Epithelial cell of prostate (primary cell): ENCODE results near the gene CST7.
"Not testable (repeated sequence)": the region's sequence is repeated elsewhere in the genome, so short reads cannot be mapped to it uniquely, and the experiment has no call there.

ENCODE experiments used
- DNase-seq: peaks from one replicate; pipeline ENCODE4 v3.0.0-alpha.2; 2011; ENCODE audit warnings: low read depth, low spot score
- H3K27ac ChIP-seq: fragments of 450-650 bp; 2 replicates; pipeline ENCODE4 v1.5.1; 2017; ENCODE audit warnings: mild to moderate bottlenecking

The CST7 gene

DNA sequence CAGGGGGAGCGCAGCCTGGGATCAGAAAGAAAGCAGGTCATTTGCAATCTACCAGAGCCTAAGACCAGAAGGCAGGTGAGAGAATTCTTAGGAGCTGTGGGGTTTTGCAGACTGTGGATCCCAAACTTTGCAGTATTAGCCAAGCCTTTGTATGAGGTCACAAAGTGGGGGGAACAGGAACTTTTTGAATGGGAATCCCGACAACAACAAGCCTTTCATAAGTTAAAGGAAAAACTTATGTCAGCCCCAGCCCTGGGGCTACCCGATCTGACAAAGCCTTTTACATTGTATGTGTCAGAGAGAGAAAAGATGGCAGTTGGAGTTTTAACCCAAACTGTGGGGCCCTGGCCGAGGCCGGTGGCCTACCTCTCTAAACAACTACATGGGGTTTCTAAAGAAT, 19.8 kb upstream of the CST7 start:
- not testable (repeated sequence) for H3K27ac ChIP-seq, DNase-seq

DNA sequence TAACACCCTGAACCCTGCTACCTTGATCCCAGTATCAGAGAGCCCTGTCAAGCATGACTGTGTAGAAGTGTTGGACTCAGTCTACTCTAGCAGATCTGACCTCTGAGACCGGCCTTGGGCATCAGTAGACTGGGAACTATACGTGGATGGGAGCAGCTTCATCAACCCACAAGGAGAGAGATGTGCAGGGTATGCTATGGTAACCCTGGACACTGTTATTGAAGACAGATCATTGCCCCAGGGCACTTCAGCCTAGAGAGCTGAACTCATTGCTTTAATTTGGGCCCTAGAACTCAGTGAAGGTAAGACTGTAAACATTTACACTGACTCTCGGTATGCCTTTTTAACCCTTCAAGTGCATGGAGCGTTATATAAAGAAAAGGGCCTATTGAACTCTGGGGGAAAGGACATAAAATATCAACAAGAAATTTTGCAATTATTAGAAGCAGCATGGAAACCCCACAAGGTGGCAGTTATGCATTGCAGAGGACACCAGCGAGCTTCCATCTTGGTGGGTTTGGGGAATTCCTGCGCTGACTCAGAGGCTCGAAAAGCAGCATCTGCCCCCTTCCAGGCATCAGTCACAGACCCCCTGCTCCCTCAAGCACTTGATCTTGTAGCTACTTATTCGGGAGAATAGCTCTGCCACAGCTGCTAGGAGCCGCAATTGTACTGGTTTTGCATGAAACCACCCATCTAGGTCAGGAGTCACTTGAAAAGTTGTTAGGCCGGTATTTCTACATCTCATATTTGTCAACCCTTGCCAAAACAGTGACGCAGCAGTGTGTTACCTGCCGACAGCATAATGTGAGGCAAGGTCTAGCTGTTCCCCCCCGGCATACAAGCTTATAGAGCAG, 19.0 kb upstream of the CST7 start:
- H3K27ac ChIP-seq: peak overlapping the region; percentile 94
- peak; percentile 87 for DNase-seq

DNA sequence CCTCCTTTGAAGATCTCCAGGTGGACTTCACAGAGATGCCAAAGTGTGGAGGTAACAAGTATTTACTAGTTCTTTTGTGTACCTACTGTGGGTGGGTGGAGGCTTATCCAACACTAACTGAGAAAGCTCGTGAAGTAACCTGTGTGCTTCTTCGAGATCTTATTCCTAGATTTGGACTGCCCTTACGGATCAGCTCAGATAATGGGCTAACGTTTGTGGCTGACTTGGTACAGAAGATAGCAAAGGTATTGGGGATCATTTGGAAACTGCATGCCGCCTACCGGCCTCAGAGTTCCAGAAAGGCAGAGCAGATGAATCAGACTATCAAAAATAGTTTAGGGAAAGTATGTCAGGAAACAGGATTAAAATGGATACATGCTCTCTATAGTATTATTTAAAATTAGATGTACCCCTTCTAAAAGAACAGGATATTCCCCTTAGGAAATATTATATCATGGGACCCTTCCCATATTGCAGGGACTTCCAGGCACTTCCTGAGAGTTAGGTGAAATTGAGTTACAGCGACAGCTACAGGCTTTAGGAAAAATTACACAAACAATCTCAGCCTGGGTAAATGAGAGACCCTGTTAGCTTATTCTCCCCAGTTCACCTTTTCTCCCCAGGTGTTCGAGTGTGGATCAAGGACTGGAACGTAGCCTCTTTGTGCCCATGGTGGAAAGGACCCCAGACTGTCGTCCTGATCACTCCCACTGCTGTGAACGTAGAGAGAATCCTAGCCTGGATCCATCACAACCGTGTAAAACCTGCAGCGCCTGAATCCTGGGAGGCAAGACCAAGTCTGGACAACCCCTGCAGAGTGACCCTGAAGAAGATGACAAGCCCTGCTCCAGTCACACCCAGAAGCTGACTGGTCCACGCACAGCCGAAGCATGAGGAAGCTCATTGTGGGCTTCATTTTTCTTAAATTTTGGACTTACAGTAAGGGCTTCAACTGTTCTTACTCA, 18.1 kb upstream of the CST7 start:
- not testable (repeated sequence) for DNase-seq
- H3K27ac ChIP-seq: peak overlapping the region; percentile 94

DNA sequence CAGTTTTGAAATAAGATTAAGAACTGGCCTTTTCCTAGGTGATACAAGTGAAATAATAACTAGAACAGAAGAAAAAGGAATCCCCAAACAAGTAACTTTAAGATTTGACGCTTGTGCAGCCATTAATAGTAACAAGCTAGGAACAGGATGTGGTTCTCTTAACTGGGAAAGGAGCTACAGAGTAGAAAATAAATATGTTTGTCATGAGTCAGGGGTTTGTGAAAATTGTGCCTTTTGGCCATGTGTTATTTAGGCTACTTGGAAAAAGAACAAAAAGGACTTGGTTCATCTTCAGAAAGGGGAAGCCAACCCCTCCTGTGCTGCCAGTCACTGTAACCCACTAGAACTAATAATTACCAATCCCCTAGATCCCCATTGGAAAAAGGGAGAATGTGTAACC, 17.2 kb upstream of the CST7 start:
- not testable (repeated sequence) for DNase-seq
- peak overlapping the region; percentile 94 for H3K27ac ChIP-seq

DNA sequence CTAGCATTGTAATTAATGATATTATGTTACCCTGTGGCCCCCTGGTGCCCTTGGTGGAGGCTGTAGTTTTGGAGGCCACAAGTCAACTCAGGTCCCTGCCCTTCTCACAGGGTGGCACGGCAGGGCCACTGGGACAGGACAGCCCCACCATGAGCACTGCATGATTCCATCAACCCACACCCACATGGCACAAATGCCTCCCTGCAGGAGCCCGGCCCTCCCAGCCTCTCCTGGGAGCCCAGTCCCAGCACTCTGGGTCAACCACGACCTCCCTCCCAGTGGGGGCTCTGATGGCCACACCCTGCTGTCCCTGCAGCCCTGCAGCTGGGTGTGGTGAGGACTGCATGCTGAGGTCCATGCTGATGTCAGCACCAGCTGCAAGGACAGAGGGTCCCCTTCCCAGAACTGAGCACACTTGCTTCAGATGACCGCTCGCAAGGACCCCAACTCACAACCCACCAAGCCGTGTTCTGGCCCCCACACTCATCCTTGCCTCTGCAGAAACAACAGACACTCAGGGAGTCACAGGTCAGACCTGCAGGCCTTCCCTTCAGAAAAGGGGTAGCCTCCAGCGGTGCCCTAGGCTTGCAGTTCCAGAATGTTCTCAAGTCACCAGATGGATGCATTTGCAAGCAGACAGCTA, 15.7 kb upstream of the CST7 start:
- no peak overlapping the region for H3K27ac ChIP-seq

DNA sequence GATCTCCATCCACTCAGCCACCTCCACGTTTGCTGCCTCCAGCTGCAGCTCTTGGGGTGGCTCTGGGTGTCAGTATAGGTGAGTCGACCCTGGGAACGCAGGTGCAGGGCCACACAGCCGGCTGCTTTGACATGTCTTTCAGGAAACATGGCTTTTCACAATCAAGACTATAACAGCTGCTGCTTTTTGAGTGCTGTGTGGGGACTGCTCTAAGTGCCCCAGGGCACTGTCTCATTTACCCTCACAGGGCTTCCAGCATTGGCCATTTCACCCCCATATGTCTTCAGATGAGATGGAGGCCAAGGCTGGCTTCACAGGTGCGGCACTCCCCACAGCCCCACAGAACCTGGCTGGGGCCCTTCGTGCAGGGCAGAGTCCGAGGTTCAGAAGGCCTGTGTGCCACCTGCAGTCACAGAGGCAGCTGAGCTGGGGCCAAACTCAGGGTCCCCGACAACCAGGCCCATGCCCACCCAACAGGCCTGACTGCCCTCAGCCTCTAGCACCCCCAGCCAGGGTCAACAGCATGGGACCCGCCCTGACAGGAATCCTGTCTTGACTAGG, 14.9 kb upstream of the CST7 start:
- H3K27ac ChIP-seq: no peak overlapping the region
- DNase-seq: no peak

More for the DNA sequence above, 15.7 kb upstream of the CST7 start:
- no peak for DNase-seq

DNA sequence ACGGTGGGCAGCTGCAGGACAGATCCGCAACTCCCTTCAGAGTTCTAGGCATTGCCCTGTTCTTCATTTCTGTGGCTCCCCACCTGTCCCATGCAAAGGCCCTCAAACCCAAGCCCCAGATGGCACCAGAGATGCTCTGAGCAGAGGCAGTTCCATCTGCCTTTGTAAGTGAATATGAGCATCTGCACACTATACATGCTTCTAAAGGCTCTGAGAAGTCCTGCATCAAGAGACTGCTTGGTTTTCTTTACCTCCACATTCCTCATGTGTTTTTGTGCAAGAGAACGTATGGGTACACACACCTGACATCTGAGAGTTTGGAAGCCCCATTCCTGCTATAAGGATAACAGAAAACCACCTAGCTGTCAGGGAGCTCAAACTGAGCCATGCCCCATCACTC, 14.4 kb upstream of the CST7 start:
- no peak for DNase-seq
- no peak overlapping the region for H3K27ac ChIP-seq

DNA sequence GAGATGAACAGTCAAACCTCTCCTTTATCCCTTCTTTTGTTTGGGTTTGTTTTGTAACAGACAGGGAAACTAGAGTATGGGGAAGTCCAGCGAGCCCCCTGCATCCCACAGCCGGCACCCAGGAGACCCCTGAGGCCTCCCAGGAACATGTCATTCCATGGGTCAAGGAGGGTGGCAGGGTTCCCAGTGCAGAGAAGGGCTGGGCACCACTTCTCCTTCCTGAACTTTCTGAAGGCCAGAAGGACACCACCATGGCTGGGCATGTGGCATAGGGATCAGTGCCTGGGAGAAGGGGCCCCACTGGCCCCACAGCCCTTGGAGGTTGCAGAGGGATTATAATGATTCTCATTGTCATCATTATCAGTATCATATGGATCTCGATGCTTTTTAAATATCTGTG, 13.9 kb upstream of the CST7 start:
- DNase-seq: no peak
- no peak overlapping the region for H3K27ac ChIP-seq

DNA sequence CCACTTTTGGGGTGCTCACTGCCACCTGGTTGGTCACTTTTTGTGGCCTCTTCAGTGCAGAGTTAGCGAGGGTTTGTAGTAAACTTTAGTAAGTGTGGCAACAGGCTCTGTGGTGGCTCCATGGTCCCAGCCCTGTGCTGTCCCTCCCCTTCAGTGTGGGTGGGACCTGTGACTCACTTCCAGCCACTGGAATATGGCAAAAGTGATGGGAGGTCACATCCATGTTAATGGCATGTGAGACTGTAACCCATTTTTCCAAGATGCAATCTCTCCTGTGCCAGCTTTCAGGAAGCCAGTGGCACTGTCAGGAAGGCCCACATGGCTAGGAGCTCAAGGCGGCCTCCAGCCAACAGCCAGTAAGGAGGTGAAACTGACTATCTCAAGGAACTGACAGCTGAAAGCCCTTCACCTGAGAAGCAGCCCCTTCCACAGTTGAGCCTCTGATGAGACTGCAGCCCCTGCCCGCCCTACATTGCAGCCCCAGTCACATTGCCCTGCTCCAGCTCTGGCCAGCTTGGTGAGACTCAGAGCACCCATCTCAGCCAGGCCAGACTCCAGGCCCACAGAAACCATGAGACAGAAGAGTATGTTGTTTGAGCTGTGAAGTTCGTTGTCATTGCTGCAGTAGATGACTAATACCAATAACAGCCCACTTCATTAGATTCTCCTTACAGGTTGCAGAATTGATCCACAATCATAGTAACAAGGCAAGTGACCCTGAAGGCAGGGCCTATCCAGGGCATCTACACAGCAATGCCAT, 13.1 kb upstream of the CST7 start:
- no peak for DNase-seq
- H3K27ac ChIP-seq: no peak overlapping the region

DNA sequence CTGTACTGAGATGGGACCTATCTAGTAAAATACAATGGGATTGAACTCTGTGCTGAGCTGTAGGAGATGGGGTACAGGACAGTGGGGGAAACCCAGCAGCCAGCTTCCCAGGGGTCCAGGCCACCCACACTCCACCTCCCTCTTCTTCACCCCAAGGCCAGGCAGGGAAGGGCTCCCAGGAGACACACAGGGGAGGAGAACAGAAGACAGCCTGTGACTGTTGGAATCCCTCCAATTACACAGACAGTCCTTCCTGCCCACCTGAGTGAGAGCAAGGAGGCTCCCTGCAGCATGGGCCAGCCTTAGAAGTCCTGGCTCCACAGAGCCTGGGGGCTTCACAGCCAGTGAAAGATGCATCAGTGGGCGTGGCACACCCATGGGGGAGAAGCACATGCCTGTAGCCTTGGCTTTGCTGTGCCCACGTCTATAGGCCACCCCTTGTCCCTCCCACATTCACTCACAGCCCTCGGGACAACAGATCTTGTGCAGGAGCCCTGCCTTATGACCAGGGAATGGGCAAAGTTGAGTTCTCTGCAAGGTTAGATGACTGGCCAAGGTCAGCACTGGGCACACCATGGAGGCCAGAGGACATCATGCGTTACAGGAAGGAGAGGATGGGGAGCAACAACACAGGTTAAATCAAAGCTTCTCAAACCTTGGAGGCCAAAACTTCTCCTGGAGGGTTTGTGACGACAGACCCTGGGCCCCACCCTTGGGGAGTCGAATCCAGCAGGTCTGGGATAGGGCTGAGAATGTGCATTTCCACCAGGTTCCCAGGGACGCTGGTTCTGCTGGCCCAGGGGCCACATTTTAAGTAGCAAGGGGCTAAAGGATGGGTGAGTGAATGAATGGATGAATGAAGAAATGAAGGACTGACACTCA, 12.3 kb upstream of the CST7 start:
- DNase-seq: no peak
- no peak overlapping the region for H3K27ac ChIP-seq

DNA sequence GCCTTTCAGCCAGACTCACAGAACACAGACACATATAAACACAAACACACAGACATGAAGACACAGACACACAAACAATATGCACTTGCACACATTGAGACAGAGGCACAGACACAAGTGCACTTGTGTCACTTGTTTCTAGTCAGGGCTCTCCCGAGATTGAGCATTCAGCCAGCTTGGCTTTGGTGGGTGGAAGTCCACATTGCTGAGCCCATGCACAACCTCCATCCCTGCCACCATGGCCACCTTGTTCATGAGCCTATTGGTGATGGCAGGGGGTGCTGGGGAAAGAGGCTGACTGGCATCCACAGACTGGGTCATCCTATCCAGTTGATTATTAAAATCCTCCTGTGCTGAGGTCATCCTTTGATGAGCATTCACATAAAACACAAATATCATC, 11.5 kb upstream of the CST7 start:
- no peak overlapping the region for H3K27ac ChIP-seq
- DNase-seq: no peak

DNA sequence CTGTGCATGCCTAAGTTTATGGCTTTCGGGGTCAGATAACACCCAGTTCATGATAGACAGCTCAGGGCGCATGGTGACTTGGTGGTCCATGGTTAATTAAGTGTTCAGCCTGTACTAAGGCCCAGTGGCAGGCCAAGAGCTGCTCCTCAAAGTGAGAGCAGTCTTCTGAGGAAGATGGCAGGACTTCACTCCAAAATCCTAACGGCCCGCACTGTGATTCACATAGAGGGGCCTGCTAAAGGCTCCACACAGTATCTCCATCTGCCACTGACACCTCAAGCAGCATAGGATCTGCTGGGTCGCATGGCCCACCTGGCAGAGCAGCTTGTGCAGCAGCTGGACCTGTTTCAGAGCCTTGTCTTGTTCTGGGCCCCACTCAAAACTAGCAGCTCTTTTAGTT, 10.6 kb upstream of the CST7 start:
- no peak for DNase-seq

DNA sequence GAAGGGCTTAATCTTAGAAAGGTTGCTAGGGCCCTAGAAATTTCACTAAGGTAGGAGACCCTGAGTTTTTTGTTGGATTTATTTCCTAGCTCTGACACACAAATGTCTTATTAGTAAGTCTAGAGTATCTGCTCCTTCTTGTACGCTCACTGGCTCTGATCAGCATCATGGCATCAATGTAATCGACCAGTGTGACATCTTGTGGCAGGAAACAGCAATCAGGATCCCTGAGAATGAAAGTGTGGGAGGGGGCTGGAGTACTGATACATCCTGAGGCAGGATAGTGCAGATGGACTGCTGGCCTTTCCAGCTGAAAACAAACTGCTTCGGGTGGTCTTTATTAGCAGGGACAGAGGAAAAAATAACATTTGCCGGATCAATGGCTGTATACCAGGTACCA, 10.0 kb upstream of the CST7 start:
- no peak overlapping the region for H3K27ac ChIP-seq
- no peak for DNase-seq

More for the DNA sequence above, 10.6 kb upstream of the CST7 start:
- H3K27ac ChIP-seq: no peak overlapping the region

DNA sequence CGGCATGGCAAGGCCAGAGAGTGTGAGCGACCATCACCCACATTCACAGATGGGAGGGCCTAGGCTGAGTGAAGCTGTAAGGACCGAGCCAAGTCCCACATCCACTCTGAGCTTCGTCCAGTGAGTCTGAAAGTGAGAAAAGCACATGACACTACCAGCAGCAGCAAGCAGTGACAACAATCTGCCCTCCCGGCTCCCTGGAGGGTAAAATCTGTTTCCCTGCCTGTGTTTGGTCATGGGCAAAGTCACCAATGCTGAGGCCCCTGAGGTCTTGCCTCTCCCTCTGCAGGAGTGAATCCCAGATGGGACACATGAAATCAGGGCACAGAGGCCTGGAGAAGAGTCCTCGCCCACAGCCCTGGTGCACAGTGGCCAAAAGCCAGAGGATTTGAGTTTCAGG, 6.4 kb upstream of the CST7 start:
- DNase-seq: no peak
- H3K27ac ChIP-seq: no peak overlapping the region

DNA sequence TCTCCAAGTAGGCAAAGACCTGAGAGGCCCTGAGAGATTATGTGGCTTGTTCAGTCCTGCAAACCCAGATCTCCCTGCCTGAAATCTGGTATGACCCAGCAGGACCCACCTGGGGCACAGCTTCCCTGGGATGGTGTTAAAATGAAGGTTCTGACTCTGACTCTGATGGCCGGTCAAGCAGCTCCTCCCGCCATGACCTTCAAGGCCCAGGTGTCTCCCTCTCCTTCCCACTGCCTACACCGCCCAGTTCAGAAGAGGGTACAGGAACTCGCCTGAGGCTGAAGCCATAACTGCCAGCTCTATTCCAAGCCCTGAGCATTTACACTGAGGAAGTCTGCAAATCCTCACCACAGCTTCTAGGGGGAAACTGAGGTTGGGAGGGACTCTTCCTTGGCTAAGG, 5.9 kb upstream of the CST7 start:
- no peak for DNase-seq
- no peak overlapping the region for H3K27ac ChIP-seq

DNA sequence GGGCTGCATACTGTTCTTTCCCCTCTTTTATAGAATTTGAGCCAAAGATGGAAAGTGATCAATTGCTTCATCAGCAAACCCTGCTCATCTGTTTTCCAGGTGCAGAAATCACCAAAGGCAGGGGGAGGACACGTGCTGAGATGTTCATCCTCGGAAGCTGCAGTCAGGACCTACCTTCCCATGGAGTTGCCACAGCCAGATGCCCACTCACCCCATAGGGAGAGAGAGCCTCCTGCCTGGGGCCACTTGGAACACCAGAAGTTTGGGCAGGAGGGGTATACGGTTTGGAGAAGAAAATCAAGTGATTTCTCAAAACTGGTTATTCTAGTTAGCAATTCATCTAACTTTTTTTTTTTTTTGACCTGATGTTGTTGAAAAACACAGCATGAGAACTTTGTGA, 5.3 kb upstream of the CST7 start:
- no peak overlapping the region for H3K27ac ChIP-seq
- no peak for DNase-seq

DNA sequence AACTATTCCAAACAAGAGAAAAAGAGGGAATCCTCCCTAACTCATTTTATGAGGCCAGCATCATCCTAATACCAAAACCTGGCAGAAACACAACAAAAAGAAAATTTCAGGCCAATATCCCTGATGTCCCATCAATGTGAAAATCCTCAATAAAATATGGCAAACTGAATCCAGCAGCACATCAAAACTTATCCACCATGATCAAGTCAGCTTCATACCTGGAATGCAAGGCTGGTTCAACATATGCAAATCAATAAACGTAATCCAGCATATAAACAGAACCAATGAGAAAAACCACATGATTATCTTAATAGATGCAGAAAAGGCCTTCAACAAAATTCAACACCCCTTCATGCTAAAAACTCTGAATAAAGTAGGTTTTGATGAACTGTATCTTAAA, 2.7 kb upstream of the CST7 start:
- not testable (repeated sequence) for DNase-seq, H3K27ac ChIP-seq

DNA sequence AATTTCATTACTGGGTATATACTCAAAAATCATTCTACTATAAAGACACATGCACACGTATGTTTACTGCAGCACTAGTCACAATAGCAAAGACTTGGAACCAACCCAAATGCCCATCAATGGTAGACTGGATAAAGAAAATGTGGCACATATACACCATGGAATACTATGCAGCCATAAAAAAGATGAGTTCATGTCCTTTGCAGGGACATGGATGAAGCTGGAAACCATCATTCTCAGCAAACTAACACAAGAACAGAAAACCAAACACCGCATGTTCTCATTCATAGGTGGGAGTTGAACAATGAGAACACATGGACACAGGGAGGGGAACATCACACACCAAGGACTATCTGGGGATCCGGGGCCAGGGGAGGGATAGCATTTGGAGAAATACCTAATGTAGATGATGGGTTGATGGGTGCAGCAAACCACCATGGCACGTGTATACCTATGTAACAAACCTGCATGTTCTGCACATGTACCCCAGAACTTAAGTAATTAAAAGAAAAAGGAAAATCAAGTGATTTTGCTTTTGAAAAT, 602 bp upstream of the CST7 start:
- not testable (repeated sequence) for DNase-seq, H3K27ac ChIP-seq
